Rectal smooth muscle tissue (tissue), 1 donor: ENCODE data around the gene NRXN2.

ENCODE experiments used
- H3K27ac ChIP-seq: one replicate; pipeline ENCODE4 v1.7.0; 2013; ENCODE audit warnings: low read depth, low read length, inconsistent platforms
- H3K27me3 ChIP-seq: one replicate; pipeline ENCODE4 v1.7.0; 2013; ENCODE audit warnings: low read length; ENCODE audit not compliant: control insufficient read depth, insufficient read depth
- H3K36me3 ChIP-seq: one replicate; pipeline ENCODE4 v1.7.0; 2013; ENCODE audit warnings: low read length; ENCODE audit not compliant: control insufficient read depth, insufficient read depth
- H3K4me1 ChIP-seq: one replicate; pipeline ENCODE4 v1.7.0; 2013; ENCODE audit warnings: low read length; ENCODE audit not compliant: control insufficient read depth, insufficient read depth
- H3K4me3 ChIP-seq: one replicate; pipeline ENCODE4 v1.7.0; 2013; ENCODE audit warnings: low read length
- H3K9ac ChIP-seq: one replicate; pipeline ENCODE4 v1.7.0; 2013; ENCODE audit warnings: low read length

NRXN2 gene

DNA sequence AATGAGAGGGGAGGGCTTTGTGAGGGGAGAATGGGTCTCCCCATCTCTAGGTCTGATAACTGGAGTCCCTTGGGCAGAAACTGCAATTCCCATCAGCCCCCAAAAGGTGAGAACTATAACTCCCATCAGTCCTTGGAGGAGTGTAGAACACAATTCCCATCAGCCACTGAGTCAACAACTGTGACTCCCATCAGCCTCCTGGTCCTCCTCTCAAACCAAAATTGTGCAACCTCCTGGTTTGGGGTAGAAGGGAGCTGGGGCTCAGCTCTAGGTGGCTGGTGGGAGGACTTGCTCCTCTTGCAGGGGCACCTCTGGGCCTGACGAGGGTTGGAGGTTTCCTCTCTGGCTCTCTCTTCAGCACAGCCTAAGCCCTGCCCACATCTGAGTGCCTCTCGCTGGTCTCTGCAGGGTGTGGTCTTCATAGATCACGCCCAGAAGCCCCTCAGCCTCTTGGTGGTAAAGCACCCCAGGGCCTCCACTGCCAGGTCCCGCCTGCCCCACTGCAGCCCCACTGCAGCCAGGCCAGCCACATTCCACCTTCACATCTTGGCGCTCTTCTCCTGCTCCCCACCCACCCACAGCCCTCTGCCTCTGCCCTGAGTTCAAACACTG lies 113.5 kb downstream of the NRXN2 start:
- Histone ChIP-seq H3K27ac (no peak overlapping the region), H3K4me1 (no peaks in the 10 kb centered on the region), H3K27me3 (no peaks in the 10 kb centered on the region), H3K36me3 (no peaks in the 10 kb centered on the region), H3K4me3 (no peak overlapping the region), H3K9ac (no peak overlapping the region)

DNA sequence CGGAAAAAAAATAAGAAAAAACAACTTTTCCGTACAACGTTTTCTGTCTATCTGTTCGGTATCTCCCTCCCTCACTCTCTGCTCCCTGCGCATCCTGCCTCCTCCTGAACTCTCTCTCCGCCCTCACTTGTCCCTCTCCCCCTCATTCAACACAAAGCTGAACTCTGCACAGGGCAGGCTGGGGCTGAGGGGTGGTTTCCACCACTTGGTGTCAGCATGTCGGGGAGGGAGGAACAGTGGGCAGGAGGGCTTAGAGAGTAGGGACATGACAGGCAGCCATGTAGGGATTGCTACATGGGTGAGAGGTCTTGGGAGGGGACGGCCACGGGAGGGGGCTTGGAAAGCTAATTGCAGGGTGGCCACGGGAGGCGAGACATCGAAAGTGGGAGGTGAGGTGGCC lies 114.4 kb downstream of the NRXN2 start:
- Histone ChIP-seq H3K4me3 (no peak overlapping the region), H3K27ac (no peak overlapping the region), H3K9ac (no peak overlapping the region), H3K4me1 (no peaks in the 10 kb centered on the region), H3K36me3 (no peaks in the 10 kb centered on the region), H3K27me3 (no peaks in the 10 kb centered on the region)

DNA sequence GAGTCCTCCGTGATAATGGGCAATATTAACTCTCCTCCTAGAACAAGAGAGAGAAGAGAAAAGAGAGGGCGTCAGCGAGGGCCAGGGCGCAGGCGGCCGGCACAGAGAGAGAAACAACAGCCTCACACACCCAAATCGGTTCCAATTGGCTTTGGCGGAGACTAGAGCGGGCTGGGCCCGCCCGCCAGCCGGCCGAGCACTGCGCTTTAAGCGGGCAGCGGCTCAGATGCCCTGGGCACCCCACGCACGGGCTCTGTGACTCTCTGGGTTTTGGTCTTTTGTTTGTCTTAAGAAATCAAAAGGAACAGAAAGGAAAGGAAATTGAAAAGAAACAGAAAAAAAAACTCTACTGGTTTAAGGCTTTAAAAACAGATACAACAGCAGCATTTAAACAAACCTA lies 115.0 kb downstream of the NRXN2 start:
- no peaks in the 10 kb centered on the region for H3K4me1 ChIP-seq
- no peaks in the 10 kb centered on the region for H3K27me3 ChIP-seq
- no peak overlapping the region for H3K4me3 ChIP-seq
- no peak overlapping the region for H3K27ac ChIP-seq
- no peaks in the 10 kb centered on the region for H3K36me3 ChIP-seq
- no peak overlapping the region for H3K9ac ChIP-seq

DNA sequence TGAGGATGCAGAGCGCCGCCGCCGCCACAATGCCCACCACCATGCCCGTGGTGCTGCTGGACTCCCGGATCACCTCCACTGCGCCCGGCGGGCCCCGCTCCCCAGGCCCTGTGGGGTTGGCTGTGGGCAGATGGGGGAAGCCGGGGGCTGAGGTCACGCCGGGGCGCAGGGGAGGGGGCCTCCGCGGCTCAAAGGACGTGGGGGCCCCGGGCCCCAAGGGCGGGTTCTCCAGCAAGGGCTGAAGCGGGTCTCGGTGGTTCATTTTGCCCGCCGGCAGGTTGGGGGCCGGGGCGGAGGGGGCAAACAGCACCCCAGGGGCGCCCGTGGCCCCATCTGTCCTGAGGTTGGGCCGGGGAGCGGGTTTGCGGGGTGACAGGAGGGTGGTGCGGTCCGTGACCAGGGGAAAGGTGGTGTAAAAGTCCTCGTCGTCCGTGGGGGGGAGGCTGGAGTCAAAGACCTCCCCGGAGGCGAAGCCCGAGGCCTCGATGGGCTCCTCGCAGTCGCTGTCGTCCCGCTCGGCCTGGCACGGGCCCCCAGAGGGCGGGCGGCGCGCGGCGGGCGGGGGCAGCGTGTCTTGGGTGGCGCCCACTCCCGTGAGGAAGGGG lies 115.5 kb downstream of the NRXN2 start:
- no peaks in the 10 kb centered on the region for H3K36me3 ChIP-seq
- no peaks in the 10 kb centered on the region for H3K4me1 ChIP-seq
- H3K4me3 ChIP-seq = no peak overlapping the region
- H3K27me3 ChIP-seq = no peaks in the 10 kb centered on the region
- H3K9ac ChIP-seq = no peak overlapping the region
- H3K27ac ChIP-seq = no peak overlapping the region

DNA sequence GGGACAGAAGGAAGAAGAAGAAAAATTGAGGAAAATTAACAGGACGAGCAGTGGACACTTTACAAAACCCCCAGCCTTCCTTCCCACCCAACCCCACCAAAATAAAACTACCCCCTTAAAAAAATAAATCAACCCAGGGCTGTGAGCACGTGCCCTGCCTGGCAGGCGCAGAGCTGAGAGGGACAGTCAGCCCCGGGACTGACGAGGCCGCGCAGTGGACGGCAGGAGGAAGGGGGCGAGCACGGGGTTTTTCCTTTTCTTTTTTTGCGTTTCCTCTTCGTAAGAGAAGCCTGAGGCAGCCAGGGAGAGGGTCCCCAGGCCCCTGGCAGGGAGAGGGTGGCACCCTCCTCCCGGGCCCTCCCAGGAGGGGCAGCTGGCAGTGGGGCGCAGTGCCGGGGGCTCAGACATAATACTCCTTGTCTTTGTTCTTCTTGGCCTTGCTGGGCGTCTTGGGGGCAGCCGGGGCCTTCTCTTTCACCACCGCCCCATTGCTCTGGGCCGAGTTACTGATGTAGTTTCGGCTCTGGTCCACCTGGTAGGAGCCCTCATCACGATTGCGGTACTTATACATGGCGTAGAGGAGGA lies 116.1 kb downstream of the NRXN2 start:
- no peaks in the 10 kb centered on the region for H3K36me3 ChIP-seq
- H3K27me3 ChIP-seq = no peaks in the 10 kb centered on the region
- H3K27ac ChIP-seq = no peak overlapping the region
- no peak overlapping the region for H3K4me3 ChIP-seq
- no peaks in the 10 kb centered on the region for H3K4me1 ChIP-seq
- no peak overlapping the region for H3K9ac ChIP-seq

DNA sequence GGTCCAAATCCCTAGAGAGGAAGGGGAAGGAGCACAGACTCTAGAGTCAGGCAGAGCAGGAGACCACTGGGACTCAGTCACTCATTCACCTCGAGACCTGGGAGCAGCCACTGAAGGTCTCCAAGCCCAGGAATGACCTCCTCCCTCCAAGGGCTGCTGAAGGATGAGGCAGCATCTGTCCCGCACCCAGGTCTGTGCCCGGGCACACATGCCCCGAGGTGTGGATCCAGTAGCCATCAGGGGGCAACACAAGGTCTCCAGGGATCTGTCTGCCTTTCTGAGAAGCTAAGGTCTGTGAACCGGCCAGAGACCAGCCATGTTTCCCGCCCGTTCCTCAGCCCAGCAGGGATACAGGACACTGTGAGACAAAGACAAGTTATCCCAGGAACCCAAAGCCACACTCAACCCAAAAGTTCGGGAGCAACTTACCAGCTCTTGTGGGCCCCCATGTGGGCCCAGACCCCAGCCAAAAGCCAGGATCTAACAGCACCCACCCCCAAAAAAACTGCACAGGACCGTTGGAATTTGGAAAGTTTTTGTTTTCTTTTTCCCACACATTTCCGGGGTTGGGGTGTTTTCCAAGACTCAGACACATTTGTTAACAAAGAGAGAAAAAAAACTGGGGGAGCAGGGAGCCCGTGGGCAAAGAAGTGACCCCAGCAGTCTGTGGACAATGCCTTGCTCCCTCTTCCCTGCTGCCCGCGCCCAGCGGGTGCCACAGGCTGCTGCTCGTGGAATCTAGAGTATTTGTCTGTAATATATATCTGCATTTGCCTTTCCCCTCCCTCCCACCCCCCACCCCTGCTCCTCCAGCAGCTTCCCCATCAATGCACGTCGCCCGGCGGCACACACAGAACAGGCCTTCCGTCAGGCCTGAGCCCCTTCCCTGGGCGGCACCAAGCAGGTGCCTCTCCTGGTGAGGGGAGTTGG lies 117.1 kb downstream of the NRXN2 start:
- Histone ChIP-seq H3K36me3 (no peaks in the 10 kb centered on the region), H3K4me3 (no peak overlapping the region), H3K27ac (no peak overlapping the region), H3K9ac (no peak overlapping the region), H3K27me3 (no peaks in the 10 kb centered on the region), H3K4me1 (no peaks in the 10 kb centered on the region)

DNA sequence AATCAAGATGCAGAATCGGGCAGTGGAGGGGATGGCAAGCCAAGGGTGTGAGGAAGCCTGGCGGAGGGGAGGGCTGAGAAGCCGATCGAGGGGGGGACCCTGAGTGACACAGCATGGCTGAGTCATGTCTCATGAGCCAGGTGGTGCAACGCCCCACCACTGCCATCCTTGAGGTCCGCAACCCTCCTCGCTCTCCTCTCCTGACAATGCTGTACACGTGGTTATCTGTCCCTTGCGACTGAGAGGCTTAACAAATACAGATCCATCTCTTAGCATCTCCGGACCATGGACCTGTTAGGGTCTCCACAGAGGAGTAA lies 117.8 kb downstream of the NRXN2 start:
- Histone ChIP-seq H3K9ac (no peak overlapping the region), H3K36me3 (no peaks in the 10 kb centered on the region), H3K27ac (no peak overlapping the region), H3K4me1 (no peaks in the 10 kb centered on the region), H3K27me3 (no peaks in the 10 kb centered on the region), H3K4me3 (no peak overlapping the region)

DNA sequence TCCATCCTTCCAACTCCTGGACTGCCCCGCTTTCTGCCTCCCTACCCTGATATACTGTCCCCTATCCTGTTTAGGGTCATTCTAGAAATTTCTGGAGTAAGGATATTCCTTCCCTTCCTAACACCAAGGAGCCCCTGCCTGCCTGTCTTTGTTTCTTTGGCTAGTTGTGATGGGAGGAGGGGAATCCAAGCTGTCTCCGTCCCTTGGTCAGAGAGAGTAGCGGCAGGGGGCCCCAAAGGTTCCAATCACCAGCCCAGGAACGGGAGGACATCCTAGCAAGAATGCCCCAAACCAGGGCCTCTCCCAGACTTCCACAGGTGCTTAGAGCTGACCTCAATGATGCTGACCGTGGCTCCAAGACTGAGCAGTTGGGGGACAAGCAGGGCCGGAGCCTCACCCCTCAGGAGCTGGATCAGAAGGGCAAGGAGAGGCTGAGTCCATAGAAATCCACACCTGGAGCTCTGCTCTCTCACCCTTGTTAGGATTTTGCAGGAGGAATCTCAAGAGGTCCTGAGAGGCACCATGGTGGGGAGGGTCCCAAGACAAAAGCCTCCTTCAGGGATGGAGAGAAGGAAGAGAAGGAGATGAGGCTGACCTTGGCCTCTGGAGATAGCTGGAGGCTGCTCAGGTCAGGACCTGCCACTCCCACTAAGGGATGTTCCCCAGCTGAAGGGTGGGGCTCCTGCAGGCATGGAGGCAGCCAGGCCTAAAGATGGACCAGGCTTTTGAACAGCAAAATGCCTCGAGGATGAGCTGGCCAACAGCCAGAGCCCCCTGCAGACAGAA lies 118.3 kb downstream of the NRXN2 start:
- no peak overlapping the region for H3K27ac ChIP-seq
- no peak overlapping the region for H3K9ac ChIP-seq
- H3K4me3 ChIP-seq = no peak overlapping the region
- no peaks in the 10 kb centered on the region for H3K27me3 ChIP-seq
- no peaks in the 10 kb centered on the region for H3K36me3 ChIP-seq
- H3K4me1 ChIP-seq = no peaks in the 10 kb centered on the region

DNA sequence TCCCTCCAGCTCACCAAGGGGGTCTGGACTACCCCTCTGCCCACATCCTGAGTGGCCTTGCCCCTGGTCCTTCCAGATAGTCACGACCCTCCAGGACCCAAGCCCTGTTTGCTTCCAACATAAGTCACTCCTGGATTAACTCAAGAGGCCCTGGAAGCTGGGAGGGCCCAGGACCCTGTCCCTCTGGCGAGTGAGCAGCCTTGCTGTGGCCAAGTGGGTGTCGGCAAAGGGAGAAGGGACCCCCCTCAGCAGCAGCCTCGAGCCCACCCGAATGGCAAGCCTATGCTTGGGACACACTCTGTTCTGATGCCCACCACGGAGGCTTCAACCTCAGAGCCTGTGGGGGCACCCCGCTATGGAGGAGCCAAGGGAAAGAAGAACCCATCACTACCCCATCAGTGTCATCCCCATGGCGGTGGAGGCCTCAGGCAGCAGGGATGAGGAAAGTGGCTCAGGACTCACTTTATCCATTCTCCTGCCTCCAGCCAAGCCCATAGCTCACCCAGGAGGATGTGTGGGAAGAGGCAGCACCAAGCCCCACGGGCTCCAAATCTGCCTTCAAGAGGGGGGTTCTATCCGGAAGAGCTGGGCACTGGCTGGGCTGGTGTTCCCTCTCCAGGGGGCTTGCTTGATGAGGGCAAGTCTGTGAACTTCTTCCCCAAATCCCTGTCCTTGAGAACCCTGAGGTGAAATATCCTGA lies 119.4 kb downstream of the NRXN2 start:
- Histone ChIP-seq H3K9ac (no peak overlapping the region), H3K27me3 (no peaks in the 10 kb centered on the region), H3K4me3 (no peak overlapping the region), H3K27ac (no peak overlapping the region), H3K4me1 (no peaks in the 10 kb centered on the region), H3K36me3 (no peaks in the 10 kb centered on the region)

DNA sequence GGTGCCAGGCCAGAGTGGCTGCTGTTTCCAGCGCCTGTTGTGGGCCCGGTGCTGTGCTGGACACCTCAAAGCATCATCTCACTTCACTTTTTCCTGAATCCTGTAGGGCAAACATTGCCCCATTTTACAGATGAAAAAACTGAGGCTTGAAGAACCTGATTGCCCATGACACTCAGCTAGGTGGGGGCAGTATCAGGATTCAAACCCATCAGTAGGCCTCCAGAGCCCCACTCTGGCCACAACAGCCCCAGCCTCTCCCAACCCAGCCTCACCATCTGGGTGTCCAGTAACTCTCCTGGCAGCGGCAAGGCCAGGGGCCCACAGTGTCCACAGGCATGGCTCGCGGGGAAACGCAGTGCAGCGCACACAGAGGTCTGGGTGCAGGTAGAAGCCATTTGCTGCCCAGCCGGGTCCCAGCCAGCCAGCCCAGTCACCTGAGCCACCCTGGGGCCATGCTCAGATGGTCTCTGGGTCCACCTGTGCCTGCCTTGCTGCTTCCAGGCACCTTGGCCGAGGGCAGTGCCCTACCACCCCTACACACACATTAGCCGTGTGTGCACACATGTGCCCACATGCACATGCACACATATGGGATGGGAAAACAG lies 120.4 kb downstream of the NRXN2 start:
- H3K36me3 ChIP-seq = no peaks in the 10 kb centered on the region
- no peaks in the 10 kb centered on the region for H3K4me1 ChIP-seq
- no peak overlapping the region for H3K27ac ChIP-seq
- H3K4me3 ChIP-seq = no peak overlapping the region
- no peak overlapping the region for H3K9ac ChIP-seq
- H3K27me3 ChIP-seq = no peaks in the 10 kb centered on the region

DNA sequence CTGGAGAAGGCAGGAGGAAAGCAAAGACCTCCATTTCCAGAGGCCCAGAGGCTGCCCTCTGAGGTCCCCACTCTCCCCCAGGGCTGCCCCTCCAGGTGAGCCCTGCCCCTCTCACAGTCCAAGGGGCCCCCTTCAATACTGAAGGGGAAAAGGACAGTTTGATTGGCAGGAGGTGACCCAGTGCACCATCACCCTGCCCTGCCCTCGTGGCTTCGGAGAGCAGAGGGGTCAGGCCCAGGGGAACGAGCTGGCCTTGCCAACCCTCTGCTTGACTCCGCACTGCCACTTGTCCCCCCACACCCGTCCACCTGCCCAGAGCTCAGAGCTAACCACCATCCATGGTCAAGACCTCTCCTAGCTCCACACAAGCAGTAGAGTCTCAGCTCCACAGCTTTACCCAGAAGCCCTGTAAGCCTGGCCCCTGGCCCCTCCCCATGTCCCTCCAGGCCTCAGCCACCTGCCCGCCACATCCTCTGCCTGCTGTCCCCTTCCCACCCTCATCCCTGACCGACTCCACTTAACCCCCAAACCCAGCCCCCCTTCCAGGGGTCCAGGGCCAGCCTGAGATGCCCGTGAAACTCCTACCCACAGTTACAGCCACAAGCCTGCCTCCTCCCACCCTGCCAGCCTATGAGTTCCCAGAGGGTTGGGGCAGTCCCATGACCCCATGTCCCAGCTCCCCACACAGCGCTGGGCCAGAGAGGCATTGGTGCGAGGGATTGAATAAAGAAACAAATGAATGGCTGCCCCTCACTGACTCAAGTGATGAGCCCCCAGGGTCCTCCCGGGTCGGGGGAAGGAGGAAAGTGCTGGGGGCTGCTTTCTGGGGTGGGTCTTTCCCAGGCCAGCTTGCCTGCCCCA lies 121.2 kb downstream of the NRXN2 start:
- H3K4me3 ChIP-seq = no peak overlapping the region
- H3K36me3 ChIP-seq = no peaks in the 10 kb centered on the region

More for the DNA sequence above, 121.2 kb downstream of the NRXN2 start:
- no peaks in the 10 kb centered on the region for H3K27me3 ChIP-seq
- H3K9ac ChIP-seq = no peak overlapping the region
- no peaks in the 10 kb centered on the region for H3K4me1 ChIP-seq
- H3K27ac ChIP-seq = no peak overlapping the region
